Common myeloid progenitor, CD34-positive (primary cell): ENCODE data around the gene REPIN1.
A peak's percentile ranks its signal among the peaks of the same experiment; 100 is the strongest.

ENCODE experiments used
- CTCF ChIA-PET: fragments of 350-600 bp; sonication (Branson Sonifier 250); formaldehyde crosslinking; loops from one replicate; lab custom pipeline; 2021; ENCODE audit warnings: antibody characterized with exemption; lab: Charles Lee
- POLR2A ChIA-PET: fragments of 350-600 bp; sonication (Branson Sonifier 250); formaldehyde crosslinking; loops from one replicate; lab custom pipeline; 2021; ENCODE audit warnings: antibody characterized with exemption; lab: Charles Lee
- DNase-seq, 3 donors: peaks; one replicate each; pipeline versions ENCODE4 v3.0.0 to v3.0.0-alpha.2; 2013
- H3K27ac ChIP-seq, 2 experiments: 1 replicate in 1 of 2; 2 replicates in 1 of 2; pipeline ENCODE4 v1.7.0; 2013; ENCODE audit warnings: inconsistent platforms in 2 of 2, low read length in 2 of 2, mild to moderate bottlenecking in 2 of 2, low read depth in 1 of 2, moderate library complexity in 1 of 2; ENCODE audit not compliant: severe bottlenecking in 2 of 2, insufficient read depth in 1 of 2, poor library complexity in 1 of 2
- H3K27me3 ChIP-seq, 5 experiments: replicated peaks in 2 of 5; 1 replicate in 3 of 5; 2 replicates in 2 of 5; pipeline versions ENCODE4 v1.6.1 to v1.7.0; 2013; ENCODE audit warnings: low read length in 4 of 5, mild to moderate bottlenecking in 2 of 5, moderate library complexity in 2 of 5, inconsistent platforms in 1 of 5; ENCODE audit not compliant: insufficient read depth in 5 of 5, control insufficient read depth in 4 of 5
- H3K36me3 ChIP-seq, 4 experiments: 1 replicate in 2 of 4; 2 replicates in 2 of 4; pipeline versions ENCODE4 v1.6.1 to v1.7.0; 2013; ENCODE audit warnings: low read length in 3 of 4, control low read depth in 1 of 4, mild to moderate bottlenecking in 1 of 4; ENCODE audit not compliant: control insufficient read depth in 4 of 4, insufficient read depth in 4 of 4
- H3K4me1 ChIP-seq, 4 experiments: 1 replicate in 3 of 4; 2 replicates in 1 of 4; pipeline versions ENCODE4 v1.6.1 to v1.7.1; 2013; ENCODE audit warnings: low read length in 3 of 4, mild to moderate bottlenecking in 3 of 4, control low read depth in 1 of 4, inconsistent platforms in 1 of 4, moderate library complexity in 1 of 4; ENCODE audit not compliant: control insufficient read depth in 4 of 4, insufficient read depth in 4 of 4; ENCODE audit errors: control extremely low read depth in 1 of 4
- H3K4me3 ChIP-seq, 7 experiments: 1 replicate in 4 of 7; 2 replicates in 3 of 7; pipeline versions ENCODE4 v1.5.1 to v1.7.0; 2013; ENCODE audit warnings: mild to moderate bottlenecking in 7 of 7, low read length in 6 of 7, moderate library complexity in 6 of 7, inconsistent platforms in 2 of 7, low read depth in 2 of 7, control low read depth in 1 of 7; ENCODE audit not compliant: insufficient read depth in 4 of 7, control insufficient read depth in 1 of 7; ENCODE audit errors: extremely low read depth in 1 of 7
- H3K9me3 ChIP-seq, 5 experiments: 1 replicate in 4 of 5; 2 replicates in 1 of 5; pipeline versions ENCODE4 v1.6.1 to v1.7.1; 2013; ENCODE audit warnings: low read length in 4 of 5, mild to moderate bottlenecking in 2 of 5, inconsistent platforms in 1 of 5, low read depth in 1 of 5, moderate library complexity in 1 of 5; ENCODE audit not compliant: control insufficient read depth in 4 of 5, insufficient read depth in 2 of 5; ENCODE audit errors: control extremely low read depth in 1 of 5
- WGBS: methylation state at CpG from one replicate; pipeline ENCODE4 v1.1.5; 2013; ENCODE audit not compliant: insufficient coverage; 5-methylcytosine and 5-hydroxymethylcytosine counted together

Gene REPIN1

DNA sequence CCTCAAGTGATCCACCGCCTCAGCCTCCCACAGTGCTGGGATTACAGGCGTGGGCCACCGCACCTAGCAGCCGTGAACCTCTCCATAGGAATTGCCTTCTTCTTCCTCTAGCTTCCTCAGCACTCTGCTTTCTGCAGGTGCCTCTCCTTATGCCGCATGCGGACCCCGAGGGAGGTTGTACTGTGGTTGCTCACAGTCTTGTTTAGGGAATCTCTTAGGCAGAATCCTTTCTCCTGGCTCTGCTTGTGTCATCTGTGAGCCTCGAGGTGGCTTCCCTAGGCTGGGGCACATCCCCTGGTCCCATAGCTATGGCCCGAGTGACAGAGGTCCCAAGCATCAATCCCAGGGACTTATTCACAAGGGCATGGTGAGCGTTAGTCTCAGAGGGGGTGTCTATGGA, 48.6 kb downstream of the REPIN1 start:
- H3K4me3 ChIP-seq: no peak overlapping the region
- no peaks in the 10 kb centered on the region for H3K36me3 ChIP-seq
- POLR2A ChIA-PET: interaction anchor here (0.9 kb wide), 1 partner anchor 71 kb away, joined by 3 read pairs; no protein-coding TSS in a partner anchor
- H3K27ac ChIP-seq: no peak overlapping the region
- H3K4me1 ChIP-seq: peaks cover 0 to 2% (median 0%) of the 10 kb centered on the region in 4 experiments
- 100% methylated on average over 6 of the region's 10 CpGs for WGBS
- no peak for DNase-seq
- H3K9me3 ChIP-seq: no peaks in the 10 kb centered on the region
- H3K27me3 ChIP-seq: peaks cover 0 to 1% (median 0%) of the 10 kb centered on the region in 5 experiments
- CTCF ChIA-PET: interaction anchor here (0.7 to 4.5 kb wide), 10 partner anchors 8 to 96 kb away, joined by 3 to 29 read pairs (median 4); a partner anchor contains a TSS

DNA sequence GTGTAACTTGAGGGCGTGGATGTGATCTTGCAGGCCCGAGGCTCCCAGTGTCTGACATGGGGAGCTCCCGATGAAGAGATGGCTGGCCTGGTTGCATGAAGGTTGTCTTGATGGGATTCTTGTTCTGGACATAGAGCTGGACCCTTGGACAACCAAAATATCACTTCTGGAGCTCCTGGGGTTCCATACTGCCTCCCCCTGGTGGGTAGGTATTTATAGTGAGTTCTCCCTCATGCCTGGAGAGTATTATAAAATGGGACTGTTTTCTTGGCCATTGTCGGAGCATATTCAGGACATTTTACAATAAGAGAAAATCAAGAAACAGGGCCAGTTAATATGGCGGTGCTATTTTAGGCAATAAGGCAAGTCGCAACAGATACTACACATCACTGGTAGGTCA, 49.2 kb downstream of the REPIN1 start:
- H3K27me3 ChIP-seq: peaks cover 0 to 1% (median 0%) of the 10 kb centered on the region in 5 experiments
- H3K4me1 ChIP-seq: peaks cover 0 to 2% (median 0%) of the 10 kb centered on the region in 4 experiments
- H3K27ac ChIP-seq: no peak overlapping the region
- 88% methylated on average over 5 of the region's 6 CpGs for WGBS
- POLR2A ChIA-PET: interaction anchor here (0.7 to 0.9 kb wide), 2 partner anchors 10 to 72 kb away, joined by 3 to 6 read pairs; no protein-coding TSS in a partner anchor
- CTCF ChIA-PET: interaction anchor here (0.7 to 4.5 kb wide), 14 partner anchors 8 to 96 kb away, joined by 3 to 29 read pairs (median 3); a partner anchor contains a TSS
- no peaks in the 10 kb centered on the region for H3K9me3 ChIP-seq
- H3K36me3 ChIP-seq: no peaks in the 10 kb centered on the region
- no peak for DNase-seq
- no peak overlapping the region for H3K4me3 ChIP-seq

DNA sequence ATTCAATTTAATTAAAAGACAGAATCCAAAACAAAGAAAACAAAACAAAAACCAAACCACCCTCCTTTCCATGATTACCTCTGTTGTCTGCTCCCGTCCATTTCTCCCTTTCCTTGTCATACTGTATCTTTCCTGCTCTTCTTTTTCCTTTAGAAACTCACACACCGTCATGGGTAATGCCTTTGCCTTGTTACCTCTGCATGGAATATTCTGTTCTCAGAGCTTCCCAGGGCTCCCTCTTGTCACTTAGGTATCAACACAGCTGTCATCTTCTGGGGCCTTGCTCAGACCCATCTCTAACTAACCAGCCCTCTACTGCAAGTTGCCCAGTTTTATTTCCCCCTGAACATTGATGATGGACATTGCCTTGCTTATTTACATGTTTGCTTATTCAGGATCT, 51.6 kb downstream of the REPIN1 start:
- H3K9me3 ChIP-seq: no peaks in the 10 kb centered on the region
- WGBS: 100% methylated on average over 1 of the region's 2 CpGs
- peaks cover 0 to 2% (median 0%) of the 10 kb centered on the region in 4 experiments for H3K4me1 ChIP-seq
- peaks cover 0 to 1% (median 0%) of the 10 kb centered on the region in 5 experiments for H3K27me3 ChIP-seq
- no peak for DNase-seq
- H3K36me3 ChIP-seq: no peaks in the 10 kb centered on the region
- CTCF ChIA-PET: interaction anchor here (0.7 to 4.5 kb wide), 5 partner anchors 10 to 132 kb away, joined by 3 to 29 read pairs (median 4); a partner anchor contains a TSS
- POLR2A ChIA-PET: no interaction called here
- no peak overlapping the region for H3K4me3 ChIP-seq
- H3K27ac ChIP-seq: no peak overlapping the region

DNA sequence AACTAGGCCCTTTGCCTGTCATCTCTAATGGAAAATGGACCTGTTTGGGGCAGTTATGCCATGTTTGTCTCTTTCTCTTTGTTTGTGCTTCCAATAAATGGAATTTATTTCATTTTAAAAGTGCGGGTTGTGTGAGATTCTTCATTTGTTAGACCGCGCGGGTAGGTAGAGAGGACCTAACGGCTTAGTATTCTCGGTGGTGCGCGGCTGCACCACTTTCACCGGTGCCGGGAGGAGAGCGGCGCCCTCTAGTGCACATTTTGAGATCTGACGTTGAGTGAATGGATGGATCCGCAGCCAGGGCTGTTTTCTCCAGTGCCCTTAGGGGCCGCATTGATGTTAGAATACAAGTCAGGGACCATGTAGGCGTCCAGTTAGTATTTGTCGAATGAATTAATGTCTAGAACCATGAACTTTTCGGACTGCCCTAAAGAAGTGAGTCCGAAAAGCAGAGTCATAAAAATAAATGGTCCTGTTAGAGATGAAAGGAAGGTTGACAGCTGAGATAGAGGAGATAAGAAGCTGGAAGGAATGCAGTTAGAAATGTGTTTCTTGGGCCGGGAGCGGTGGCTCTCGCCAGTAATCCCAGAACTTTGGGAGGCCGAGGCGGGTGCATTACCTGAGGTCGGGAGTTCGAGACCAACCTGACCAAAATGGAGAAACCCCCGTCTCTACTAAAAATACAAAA, 52.5 kb downstream of the REPIN1 start:
- H3K27ac ChIP-seq: no peak overlapping the region
- H3K4me1 ChIP-seq: peaks cover 0 to 2% (median 0%) of the 10 kb centered on the region in 4 experiments
- CTCF ChIA-PET: interaction anchor here (0.7 to 4.5 kb wide), 13 partner anchors 11 to 364 kb away, joined by 3 to 29 read pairs (median 4); a partner anchor contains a TSS
- H3K4me3 ChIP-seq: no peak overlapping the region
- WGBS: 19% methylated on average over 22 of the region's 27 CpGs
- peaks cover 0 to 1% (median 0%) of the 10 kb centered on the region in 5 experiments for H3K27me3 ChIP-seq
- POLR2A ChIA-PET: no interaction called here
- no peaks in the 10 kb centered on the region for H3K9me3 ChIP-seq
- peak; percentile 76 to 86 (median 85) for DNase-seq
- H3K36me3 ChIP-seq: no peaks in the 10 kb centered on the region

DNA sequence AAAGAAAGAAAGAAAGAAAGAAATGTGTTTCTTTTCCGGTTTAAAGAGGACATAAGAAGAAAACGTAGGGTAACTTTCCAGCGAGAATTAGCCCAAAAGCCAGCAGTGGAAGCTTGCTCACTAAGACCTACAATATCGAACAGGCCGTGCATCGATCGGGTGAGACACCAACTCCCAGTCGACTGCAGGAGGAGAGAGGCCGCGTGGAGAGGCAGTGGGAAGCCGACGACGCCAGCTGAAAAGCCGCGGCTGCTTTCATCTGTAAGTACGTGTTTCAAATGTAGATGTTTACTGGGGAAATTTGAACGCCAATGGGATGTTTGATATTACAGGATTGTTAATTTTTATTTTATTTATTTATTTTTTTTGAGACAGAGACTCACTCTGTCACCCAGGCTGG, 53.2 kb downstream of the REPIN1 start:
- ChIA-PET POLR2A (no interaction called here), CTCF (interaction anchor here (0.7 to 1.8 kb wide), 12 partner anchors 9 to 363 kb away, joined by 3 to 14 read pairs (median 4); no protein-coding TSS in a partner anchor)
- no peak overlapping the region for H3K27ac ChIP-seq
- peaks cover 0 to 2% (median 0%) of the 10 kb centered on the region in 4 experiments for H3K4me1 ChIP-seq
- no peak overlapping the region for H3K4me3 ChIP-seq
- DNase-seq: no peak
- no peaks in the 10 kb centered on the region for H3K9me3 ChIP-seq
- H3K27me3 ChIP-seq: peaks cover 0 to 1% (median 0%) of the 10 kb centered on the region in 5 experiments
- 83% methylated on average over 11 of the region's 17 CpGs for WGBS
- no peaks in the 10 kb centered on the region for H3K36me3 ChIP-seq
